Smooth muscle cell of the brain vasculature (primary cell): Measurements from ENCODE around the gene RGS7.
"Not testable (repeated sequence)": the region's sequence is repeated elsewhere in the genome, so short reads cannot be mapped to it uniquely, and the experiment has no call there.

Experiments
- DNase-seq: peaks from one replicate; pipeline ENCODE4 v3.0.0-alpha.2; 2012; ENCODE audit warnings: low read depth, low spot score

RGS7 gene

GRCh38 chr1:241139047-241139446 lies 218.0 kb downstream of the RGS7 start:
- DNase-seq = no peak

- no peak for DNase-seq
Measured at GRCh38 chr1:241138248-241138647, 218.8 kb downstream of the RGS7 start.

- DNase-seq = no peak
Measured at GRCh38 chr1:241136389-241136788, 220.6 kb downstream of the RGS7 start.

GRCh38 chr1:241131636-241132194 lies 225.3 kb downstream of the RGS7 start:
- no peak for DNase-seq

GRCh38 chr1:241130881-241131280 lies 226.1 kb downstream of the RGS7 start:
- DNase-seq = no peak

GRCh38 chr1:241129207-241129960 lies 227.6 kb downstream of the RGS7 start:
- no peak for DNase-seq

- DNase-seq = no peak
Measured at GRCh38 chr1:241125286-241125685, 231.7 kb downstream of the RGS7 start.

- DNase-seq = no peak
Measured at GRCh38 chr1:241118049-241118448, 239.0 kb downstream of the RGS7 start.

- no peak for DNase-seq
Measured at GRCh38 chr1:241115784-241116183, 241.2 kb downstream of the RGS7 start.

GRCh38 chr1:241114699-241115233 lies 242.2 kb downstream of the RGS7 start:
- no peak for DNase-seq

GRCh38 chr1:241113557-241113956 lies 243.4 kb downstream of the RGS7 start:
- DNase-seq = no peak

GRCh38 chr1:241109039-241109438 lies 248.0 kb downstream of the RGS7 start:
- DNase-seq = no peak

- no peak for DNase-seq
Measured at GRCh38 chr1:241105147-241105546, 251.9 kb downstream of the RGS7 start.

- no peak for DNase-seq
Measured at GRCh38 chr1:241102664-241103063, 254.3 kb downstream of the RGS7 start.

- DNase-seq = no peak
Measured at GRCh38 chr1:241101622-241102021, 255.4 kb downstream of the RGS7 start.

- no peak for DNase-seq
Measured at GRCh38 chr1:241097479-241097878, 259.5 kb downstream of the RGS7 start.

GRCh38 chr1:241096982-241097381 lies 260.0 kb downstream of the RGS7 start:
- DNase-seq = no peak

- no peak for DNase-seq
Measured at GRCh38 chr1:241095847-241096246, 261.2 kb downstream of the RGS7 start.

GRCh38 chr1:241090798-241091197 lies 266.2 kb downstream of the RGS7 start:
- DNase-seq = no peak

GRCh38 chr1:241089066-241089465 lies 267.9 kb downstream of the RGS7 start:
- DNase-seq = not testable (repeated sequence)

GRCh38 chr1:241088075-241088474 lies 268.9 kb downstream of the RGS7 start:
- DNase-seq = not testable (repeated sequence)

GRCh38 chr1:241086686-241087085 lies 270.3 kb downstream of the RGS7 start:
- DNase-seq = no peak

- DNase-seq = no peak
Measured at GRCh38 chr1:241083285-241083684, 273.7 kb downstream of the RGS7 start.
